NCI-H446 (cell line): Measurements from ENCODE around the gene DUSP1.

Source experiments
- DNase-seq, 2 experiments: peaks; one replicate each; lab custom pipeline; 2025; lab: John Stamatoyannopoulos, UW

The DUSP1 gene

DNA sequence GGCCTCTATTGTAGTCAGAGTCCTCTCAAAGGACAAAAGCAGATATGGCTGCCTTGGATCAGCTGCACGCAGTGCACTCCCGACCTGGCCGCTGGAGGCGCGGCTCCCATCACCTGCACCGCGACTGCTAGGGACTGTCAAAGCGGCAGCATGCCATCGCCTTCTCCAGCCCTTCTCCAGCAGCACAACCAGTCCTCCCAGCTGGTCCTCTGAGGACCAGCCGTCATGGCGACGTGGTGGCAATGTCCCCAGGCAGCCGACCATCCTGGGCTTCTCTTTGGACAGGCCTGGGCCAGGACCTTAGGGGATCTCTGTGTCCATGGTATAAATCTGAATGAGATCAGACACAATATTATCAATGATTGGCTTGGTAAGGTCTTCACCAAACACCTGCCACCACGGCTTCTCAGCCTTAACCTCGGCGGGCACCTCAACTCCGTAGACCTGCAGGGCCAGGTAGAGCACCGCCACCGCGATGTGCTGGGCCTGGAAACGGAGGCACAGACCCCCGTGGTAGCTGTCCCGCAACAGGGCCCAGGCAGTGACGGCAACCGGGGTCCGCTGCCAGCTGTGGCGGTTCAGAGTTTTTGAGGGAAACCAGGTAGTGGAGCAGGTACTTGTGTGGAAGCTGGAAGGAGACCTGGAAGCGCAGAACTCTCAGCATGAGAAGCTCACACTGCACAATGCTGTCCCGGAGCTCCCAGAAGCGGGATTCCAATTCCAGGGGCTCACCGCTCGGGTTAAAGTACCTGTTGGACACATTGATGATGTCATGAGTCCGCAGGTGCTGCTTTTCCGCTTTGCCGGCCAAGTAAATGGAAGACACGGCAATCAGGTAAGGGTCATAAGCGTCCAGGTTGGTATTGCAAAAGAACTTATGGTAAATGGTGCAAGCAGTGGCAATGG is 8.5 kb downstream of the DUSP1 start:
- DNase-seq, result no peak

DNA sequence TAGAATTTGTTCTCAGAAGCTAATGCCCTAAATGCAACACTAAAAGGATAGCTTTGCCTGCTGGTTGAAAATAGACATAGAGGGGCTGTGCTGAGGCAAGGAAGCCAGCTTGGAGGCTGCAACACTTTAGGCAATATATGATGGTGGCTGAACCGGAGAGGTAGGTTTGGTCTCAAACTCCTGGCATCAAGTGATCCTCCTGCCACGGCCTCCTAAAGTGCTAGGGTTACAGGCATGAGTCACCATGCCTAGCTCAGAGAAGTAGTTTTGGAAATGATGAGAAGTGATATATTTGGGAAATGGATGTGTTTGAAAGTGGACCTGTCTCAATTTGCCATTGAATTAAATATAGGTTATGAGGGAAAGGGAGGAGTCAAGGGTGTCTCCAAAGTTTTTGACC is 10.0 kb downstream of the DUSP1 start:
- DNase-seq, result no peak

DNA sequence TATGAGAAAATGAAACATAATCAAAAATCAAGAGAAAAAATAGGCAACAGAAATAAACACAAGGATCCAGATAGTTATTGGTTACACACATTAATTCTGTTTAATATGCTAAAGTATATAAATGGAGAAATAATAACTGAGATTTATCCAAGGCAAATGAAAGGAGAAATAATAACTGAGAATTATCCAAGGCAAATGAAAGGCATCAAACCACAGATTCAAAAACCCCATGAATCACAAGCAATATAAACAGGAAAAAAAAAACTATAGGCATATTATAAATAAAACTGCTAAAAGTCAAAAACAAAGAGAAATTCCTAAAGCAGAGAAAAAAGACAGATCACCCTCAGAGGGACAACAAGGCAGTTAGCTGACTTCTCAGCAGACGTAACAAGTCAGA is 10.9 kb downstream of the DUSP1 start:
- no peak for DNase-seq

DNA sequence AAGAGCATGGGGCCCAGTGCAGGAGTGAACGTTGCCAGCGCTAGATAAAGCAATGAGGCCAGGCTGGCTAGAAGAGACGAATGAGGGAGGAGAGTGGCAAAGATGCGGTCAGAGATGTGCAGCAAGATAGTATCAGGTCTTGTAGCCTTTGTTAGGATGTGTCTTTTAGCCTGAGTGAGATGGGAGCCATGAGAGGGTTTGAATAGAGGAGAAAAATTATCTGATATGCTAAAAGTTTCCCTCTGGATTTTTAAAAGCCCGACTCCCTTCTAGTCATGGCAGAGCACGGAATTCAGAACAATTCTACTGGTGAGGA is 12.2 kb downstream of the DUSP1 start:
- no peak for DNase-seq

GRCh38 chr5:172758077-172758833 is 12.7 kb downstream of the DUSP1 start:
- DNase-seq, result no peak

DNA sequence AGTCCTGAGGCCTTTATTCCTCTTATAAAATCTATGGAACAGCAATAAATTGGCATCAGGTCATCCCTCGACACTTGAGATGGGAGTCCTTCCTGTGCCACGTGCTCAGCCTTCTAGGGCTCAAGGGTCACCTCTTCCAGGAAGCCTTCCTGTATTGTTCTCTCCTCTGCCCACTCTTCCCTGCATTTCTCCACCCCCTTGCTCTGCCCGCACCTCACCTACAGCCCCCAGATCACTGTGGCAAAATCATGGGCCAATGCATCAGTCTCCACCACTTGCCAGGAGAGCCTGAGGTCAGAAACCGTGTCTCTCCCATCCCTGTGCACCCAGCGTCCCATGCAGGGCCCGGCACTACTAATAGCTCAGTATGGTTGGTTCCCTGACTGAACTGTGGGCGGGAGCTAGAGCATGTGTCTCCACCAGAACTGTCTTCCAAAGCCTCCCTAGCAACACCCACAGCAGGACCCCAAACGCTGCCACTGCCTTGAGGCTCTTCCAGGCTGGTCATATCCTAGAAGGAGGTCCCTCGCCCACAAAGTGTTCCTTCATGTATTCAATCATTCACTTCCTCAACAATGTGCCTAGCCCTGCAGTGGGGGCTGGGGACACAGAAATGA is 13.5 kb downstream of the DUSP1 start:
- DNase-seq, result no peak

DNA sequence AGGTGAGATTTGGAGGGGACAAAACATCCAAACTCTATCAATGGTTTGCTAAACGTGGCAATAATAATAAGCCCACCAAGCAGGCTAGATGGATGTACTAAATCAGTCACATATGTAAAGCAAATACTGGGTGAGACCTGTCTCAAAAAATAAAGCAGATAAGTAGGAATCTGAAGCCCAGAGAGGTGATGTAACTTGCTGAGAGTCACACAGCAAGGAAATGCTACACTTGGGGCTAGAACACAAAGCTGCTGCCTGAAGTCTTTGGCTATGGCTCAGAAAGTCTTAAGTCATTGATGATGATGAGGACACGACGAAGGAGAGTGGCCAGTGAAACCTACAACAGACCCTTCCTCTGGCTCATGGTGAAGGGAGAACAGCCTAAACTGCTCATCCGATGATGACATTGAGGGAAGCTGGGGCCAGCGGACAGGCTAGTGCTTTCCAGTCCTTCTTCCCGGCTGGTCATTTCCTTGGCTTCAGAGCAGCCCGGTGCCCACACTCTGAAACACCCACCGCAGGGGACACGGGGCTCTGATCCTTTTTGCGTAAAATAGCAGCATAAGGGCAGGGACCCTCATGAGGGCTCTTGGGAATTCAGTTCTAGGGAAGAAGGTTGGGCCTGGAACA is 14.1 kb downstream of the DUSP1 start:
- no peak for DNase-seq

- DNase-seq, result no peak
These were observed 16.2 kb downstream of the DUSP1 start for GRCh38 chr5:172754596-172755356.

DNA sequence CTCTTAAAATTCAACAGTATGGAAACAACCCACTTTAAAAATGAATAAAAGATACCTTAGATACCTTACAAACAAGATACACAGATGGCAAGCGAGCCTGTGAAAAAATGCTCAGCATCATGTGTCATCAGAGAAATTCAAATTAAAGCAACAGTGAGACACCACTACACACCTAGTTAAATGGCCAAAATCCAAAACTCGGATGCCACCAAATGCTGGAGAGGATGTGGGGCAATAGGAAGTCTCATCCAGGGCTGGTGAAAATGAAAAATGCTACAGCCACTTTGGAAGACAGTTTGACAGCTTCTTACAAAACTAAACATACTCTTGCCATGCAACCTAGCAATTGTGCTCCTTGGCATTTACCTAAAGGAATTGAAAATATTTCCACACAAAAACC is 17.9 kb downstream of the DUSP1 start:
- no peak for DNase-seq

DNA sequence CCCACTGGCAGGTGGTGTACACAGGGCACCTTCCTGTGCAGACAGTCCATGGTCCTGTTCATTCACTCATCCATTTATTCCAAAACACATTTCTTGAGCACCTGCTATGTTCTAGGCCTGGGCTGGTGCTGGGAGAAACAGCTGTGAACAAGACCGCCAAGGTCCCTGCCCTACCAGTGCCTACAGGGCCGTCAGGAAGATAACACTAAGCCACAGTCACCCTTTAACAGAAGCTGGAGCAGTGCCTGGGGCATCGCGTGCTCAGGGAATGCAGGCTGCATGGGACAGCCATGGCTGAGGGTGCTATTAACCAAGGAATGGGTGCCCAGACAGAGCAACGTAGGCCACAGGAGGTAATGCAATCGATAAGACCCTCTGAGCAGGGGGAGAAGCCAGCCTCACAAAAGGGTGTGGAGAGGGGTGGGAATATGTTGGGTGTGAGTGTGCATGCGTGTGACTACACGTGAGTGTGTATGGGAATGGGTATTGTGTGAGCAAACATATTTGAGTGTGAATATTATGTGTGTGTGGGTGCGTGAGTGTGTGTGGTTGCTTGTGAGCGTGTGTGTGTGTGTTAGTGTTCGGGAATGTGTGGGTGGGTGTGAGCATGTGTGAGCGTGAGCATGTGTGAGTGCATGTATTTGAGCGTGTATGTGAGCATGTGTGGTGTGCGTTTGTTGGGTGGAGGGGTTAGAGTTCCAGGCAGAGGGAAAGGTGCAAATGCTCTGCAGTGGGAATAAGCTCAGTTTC is 19.1 kb downstream of the DUSP1 start:
- no peak for DNase-seq

GRCh38 chr5:172749881-172750633 is 20.9 kb downstream of the DUSP1 start:
- no peak for DNase-seq

DNA sequence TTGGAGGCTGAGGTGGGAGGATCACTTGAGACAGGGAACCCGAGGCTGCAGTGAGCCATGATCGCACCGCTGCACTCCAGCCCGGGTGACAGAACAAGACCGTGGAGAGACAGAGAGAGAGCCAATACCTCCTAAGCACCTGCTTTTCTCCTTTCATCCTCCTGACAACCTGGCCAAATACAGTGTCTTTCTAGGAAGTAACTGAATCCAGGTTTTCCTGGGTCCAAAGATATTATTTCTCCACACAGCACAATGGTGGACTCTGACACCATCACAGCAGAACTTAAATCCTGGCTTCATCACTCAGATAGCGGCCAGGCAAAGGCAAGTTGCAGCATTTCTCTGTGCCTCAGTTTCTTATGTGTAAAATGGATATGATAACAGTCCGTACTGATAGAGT is 21.9 kb downstream of the DUSP1 start:
- DNase-seq, result no peak

DNA sequence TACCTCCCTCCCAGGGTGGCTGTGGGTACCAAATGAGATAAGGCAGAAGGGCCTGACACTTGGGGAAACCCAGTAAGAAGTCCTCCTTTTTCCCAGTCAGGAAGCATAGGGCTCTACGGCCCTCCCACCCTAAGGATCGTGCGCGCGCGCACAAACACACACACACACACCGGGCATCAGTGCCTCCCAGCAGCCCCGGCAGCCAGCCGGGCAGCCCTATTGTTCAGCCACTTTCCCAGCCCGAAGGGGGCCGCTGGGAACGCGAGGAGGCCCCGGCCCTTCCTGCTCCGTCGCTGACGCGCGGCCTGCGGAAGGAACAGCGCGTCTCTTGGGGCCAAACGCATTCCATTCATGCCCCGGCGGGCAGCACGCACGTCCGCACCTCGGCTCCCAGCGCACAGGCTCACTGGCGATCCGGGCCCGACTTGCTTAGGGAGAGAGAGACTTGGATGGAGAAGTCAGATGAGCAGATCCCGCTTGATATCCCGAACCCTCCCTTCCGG is 22.6 kb downstream of the DUSP1 start:
- no peak for DNase-seq

- DNase-seq, result no peak
These were observed 23.5 kb downstream of the DUSP1 start for GRCh38 chr5:172747471-172747870.

DNA sequence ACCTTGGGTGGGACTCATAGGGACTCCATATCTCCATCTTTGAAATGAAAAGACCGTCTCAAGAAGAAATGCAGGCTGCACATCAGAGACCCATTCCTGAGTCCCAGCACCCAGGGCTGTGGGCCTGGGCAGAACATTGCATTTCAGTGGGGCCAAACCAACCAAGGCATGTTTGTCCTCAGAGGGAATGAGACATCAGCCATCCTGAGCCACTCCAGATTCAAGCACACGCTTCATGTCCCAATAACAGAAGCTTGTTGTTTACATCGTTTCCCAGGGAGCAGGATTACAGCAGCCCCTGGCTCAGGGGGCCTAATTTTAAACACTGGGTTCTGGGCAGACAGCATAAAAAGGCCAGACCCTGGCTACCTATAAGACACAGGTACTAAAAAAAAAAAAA is 24.3 kb downstream of the DUSP1 start:
- no peak for DNase-seq

GRCh38 chr5:172745838-172746237 is 25.2 kb downstream of the DUSP1 start:
- no peak for DNase-seq

- no peak for DNase-seq
These were observed 25.6 kb downstream of the DUSP1 start for GRCh38 chr5:172745406-172745805.

DNA sequence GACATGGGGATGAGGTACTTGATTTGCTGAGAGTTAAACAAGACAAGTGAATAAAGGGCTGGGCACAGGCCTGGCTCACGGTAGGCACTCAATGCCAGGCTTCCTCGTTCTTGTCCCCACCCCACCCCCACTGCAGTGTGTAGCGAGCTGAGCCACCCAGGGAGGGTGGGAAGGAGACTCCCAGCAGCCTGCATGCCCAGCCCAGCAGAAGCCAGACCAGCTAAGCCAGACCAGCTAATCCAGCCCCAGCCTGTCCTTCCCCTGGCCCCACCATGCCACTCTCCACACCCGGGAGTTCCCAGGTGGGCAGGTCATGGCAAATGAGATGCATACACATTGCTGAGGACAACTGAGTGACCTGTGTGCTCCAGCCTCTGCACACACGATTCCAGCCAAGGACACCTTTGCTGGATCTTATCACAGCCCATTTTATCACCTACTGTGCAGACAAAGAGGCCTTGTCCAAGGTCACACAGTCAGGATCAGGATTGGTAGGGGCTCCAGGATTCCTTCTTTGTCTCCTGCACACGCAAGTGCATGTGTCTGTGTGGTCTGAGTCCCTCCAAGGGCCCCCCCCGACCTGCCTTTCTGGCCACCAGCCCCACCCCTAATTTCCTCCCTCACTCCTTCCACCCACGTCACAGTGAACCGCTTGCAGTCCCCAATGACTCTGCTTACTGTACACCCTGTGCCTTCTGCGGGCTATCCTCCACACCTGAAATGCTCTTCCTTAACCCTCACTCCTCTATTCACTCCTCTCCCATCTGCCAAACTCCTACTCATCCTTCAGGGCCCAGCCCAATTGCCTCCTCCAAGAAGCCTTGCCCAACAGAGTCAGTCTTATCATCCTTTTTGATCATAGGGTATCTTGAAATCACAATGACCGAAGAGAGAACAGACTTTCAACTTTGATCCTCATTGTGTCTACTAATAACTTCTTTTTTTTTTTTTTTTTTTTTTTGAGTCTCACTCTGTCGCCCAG is 26.6 kb downstream of the DUSP1 start:
- DNase-seq, result no peak
